K562 (cell line): ENCODE measurements around the gene DVL2. TPM values are rescaled to one million over a fixed set of nuclear protein-coding genes. Genes with fewer than 3 reads are reported as not detected.

Source experiments
- ATAC-seq: fragments of 200-7000 bp; cut with Tn5 transposase; 3 replicates; pipeline ENCODE4 v1.9.1; 2020; ENCODE audit warnings: moderate library complexity
- BruUV-seq: library from RNA; stranded (reverse); fragments of 400-500 nt; replicated peaks from 2 replicates; lab custom pipeline; 2021; lab: Mats Ljungman, UMichigan
- CTCF ChIA-PET: fragments of 300-600 bp; formaldehyde crosslinking; extraction: SDS; loops from one replicate; lab custom pipeline; 2021; ENCODE audit warnings: low intra/inter-chr PET ratio; lab: Yijun Ruan, JAX
- POLR2A ChIA-PET: fragments of 300-600, 350-650 bp; sonication (Branson Sonifier 250); formaldehyde crosslinking; extraction: SDS; loops from one replicate; lab custom pipeline; 2021; ENCODE audit warnings: antibody characterized with exemption, inconsistent platforms; lab: Yijun Ruan, JAX
- DNase-seq, 4 experiments: peaks; one replicate each; pipeline versions ENCODE4 v3.0.0 to v3.0.0-alpha.2; 2011 to 2018; ENCODE audit warnings: low spot score in 3 of 4, mixed read lengths in 3 of 4; ENCODE audit errors: extremely low read depth in 1 of 4
- FAIRE-seq: peaks from 2 replicates; lab custom pipeline; 2011; peaks lifted over from hg19 to GRCh38; lab: Jason Lieb, UNC
- H2AFZ ChIP-seq: 2 replicates; pipeline ENCODE4 v1.6.0; 2011; ENCODE audit warnings: low read depth, low read length, control low read depth, inconsistent platforms
- H3K27ac ChIP-seq: fragments of 200-600 bp; 3 replicates; pipeline ENCODE4 v1.8.0; 2011; ENCODE audit warnings: low read depth, mild to moderate bottlenecking, control low read depth, inconsistent platforms, low read length, moderate library complexity, mixed read lengths; ENCODE audit errors: extremely low read depth
- H3K27me3 ChIP-seq, 2 experiments: fragments of 300-600 bp in 1 of 2; 2 replicates in 1 of 2; 3 replicates in 1 of 2; pipeline versions ENCODE4 v1.6.0 to v1.8.0; 2011; ENCODE audit warnings: inconsistent platforms in 2 of 2, low read length in 2 of 2, mild to moderate bottlenecking in 1 of 2, mixed read lengths in 1 of 2, moderate library complexity in 1 of 2; ENCODE audit not compliant: control insufficient read depth in 2 of 2, insufficient read depth in 2 of 2
- H3K36me3 ChIP-seq: fragments of 300-600 bp; 3 replicates; pipeline ENCODE4 v1.8.0; 2011; ENCODE audit warnings: mild to moderate bottlenecking, low read length, inconsistent platforms; ENCODE audit not compliant: control insufficient read depth, insufficient read depth
- H3K4me1 ChIP-seq, 2 experiments: fragments of 200-600 bp in 1 of 2; replicated peaks in 1 of 2; 2 replicates in 1 of 2; 3 replicates in 1 of 2; pipeline versions ENCODE4 v1.5.1 to v1.8.0; 2011; ENCODE audit warnings: inconsistent platforms in 2 of 2, low read length in 2 of 2, mild to moderate bottlenecking in 1 of 2, mixed read lengths in 1 of 2, moderate library complexity in 1 of 2; ENCODE audit not compliant: control insufficient read depth in 2 of 2, insufficient read depth in 2 of 2
- H3K4me2 ChIP-seq: 2 replicates; pipeline ENCODE4 v1.6.1; 2011; ENCODE audit warnings: low read length, control low read depth, inconsistent platforms, mixed read lengths; ENCODE audit not compliant: insufficient read depth
- H3K4me3 ChIP-seq: fragments of 200-600 bp; sonication (generic), shearing (Covaris generic); 2 replicates; pipeline ENCODE4 v1.5.1; 2016; ENCODE audit warnings: control low read depth, inconsistent platforms
- H3K79me2 ChIP-seq: fragments of 200-600 bp; 3 replicates; pipeline ENCODE4 v1.8.0; 2011; ENCODE audit warnings: low read length, inconsistent platforms; ENCODE audit not compliant: control insufficient read depth, insufficient read depth
- H3K9ac ChIP-seq, 2 experiments: 2 replicates each; pipeline versions ENCODE4 v1.6.0 to v1.6.1; 2011; ENCODE audit warnings: low read depth in 2 of 2, low read length in 2 of 2, control low read depth in 1 of 2, inconsistent platforms in 1 of 2, mild to moderate bottlenecking in 1 of 2, mixed read lengths in 1 of 2; ENCODE audit not compliant: insufficient read depth in 1 of 2
- H3K9me1 ChIP-seq: one replicate; pipeline ENCODE4 v1.6.0; 2011; ENCODE audit warnings: inconsistent platforms, mild to moderate bottlenecking, low read length, moderate library complexity; ENCODE audit not compliant: control insufficient read depth, insufficient read depth
- H3K9me3 ChIP-seq: replicated peaks from 2 replicates; pipeline ENCODE4 v1.5.1; 2011; ENCODE audit warnings: low read depth, low read length, inconsistent platforms; ENCODE audit not compliant: control insufficient read depth, insufficient read depth
- H4K20me1 ChIP-seq: replicated peaks from 2 replicates; pipeline ENCODE4 v1.6.1; 2011; ENCODE audit warnings: low read length, inconsistent platforms, mixed read lengths; ENCODE audit not compliant: control insufficient read depth, insufficient read depth
- CTBP1 ChIP-seq: fragments of 450-650 bp; IDR thresholded peaks from 2 replicates; pipeline ENCODE4 v1.6.1; 2016; ENCODE audit warnings: borderline replicate concordance
- FUS ChIP-seq: fragments of 200-400 bp; formaldehyde crosslinking; optimal IDR thresholded peaks from 2 replicates; pipeline ENCODE3; 2017; ENCODE audit warnings: low read depth, low read length
- JUNB ChIP-seq: fragments of 450-650 bp; formaldehyde crosslinking; conservative IDR thresholded peaks from 2 replicates; pipeline ENCODE4 v1.4.0; 2020; ENCODE audit warnings: mild to moderate bottlenecking
- MAFK ChIP-seq: IDR thresholded peaks from 2 replicates; pipeline ENCODE4 v1.6.1; 2011; ENCODE audit warnings: low read length, improper control_type of control experiment
- MED1 ChIP-seq: sonication (generic); formaldehyde crosslinking; IDR thresholded peaks from 2 replicates; pipeline ENCODE4 v1.8.1; 2023; ENCODE audit warnings: missing genetic modification reagents, borderline replicate concordance
- ZNF12 ChIP-seq: sonication (generic); formaldehyde crosslinking; IDR thresholded peaks from 2 replicates; pipeline ENCODE4 v1.4.0; 2020; ENCODE audit warnings: mild to moderate bottlenecking, missing genetic modification reagents
- ZNF668 ChIP-seq: fragments of 250-450 bp; sonication (Bioruptor Pico); IDR thresholded peaks from 2 replicates; pipeline ENCODE4 v1.8.0; 2022; ENCODE audit warnings: mild to moderate bottlenecking, inconsistent platforms
- WGBS: fragments of 100-300 bp; shearing (Covaris generic); methylation state at CpG from one replicate; pipeline ENCODE4 v1.1.6; 2016; ENCODE audit warnings: low coverage, mixed read lengths; ENCODE audit not compliant: insufficient coverage; ENCODE audit errors: missing lambda C conversion rate; 5-methylcytosine and 5-hydroxymethylcytosine counted together
- in situ Hi-C: fragments of 300-500 bp; cut with MboI; formaldehyde crosslinking; loops from 4 replicates; pipeline ENCODE4 v1.15.0; 2018; ENCODE audit warnings: inconsistent platforms, mixed read lengths
- intact Hi-C: fragments of 100-400 bp; cut with micrococcal nuclease; formaldehyde crosslinking; loops from 2 replicates; pipeline ENCODE4 v1.14.2; 2022
- polyA plus RNA-seq, 8 experiments: library from polyadenylated mRNA; depleted of rRNA in 4 of 8; stranded (reverse) in 5 of 8; unstranded in 3 of 8; fragments of >200 nt; fragmentation: Nextera tagmentation in 2 of 8; fragmentation: Illumina TruSeq in 1 of 8; extraction: Ambion mirVana in 2 of 8; extraction: Trizol in 1 of 8; gene quantifications; 2 replicates each; pipeline versions ENCODE4 v1.2.1 to v1.2.3, GENCODE V29; 2011 to 2014; ENCODE audit warnings: inconsistent platforms in 1 of 8, missing spikeins in 1 of 8
- total RNA-seq, 7 experiments: library from RNA; depleted of rRNA in 6 of 7; stranded (reverse); fragments of >200 nt in 6 of 7; fragmentation: Illumina TruSeq in 2 of 7; extraction: Trizol in 2 of 7; gene quantifications; 2 replicates each; pipeline versions ENCODE4 v1.2.1 to v1.2.3, GENCODE V29; 2011 to 2021; ENCODE audit warnings: low replicate concordance in 1 of 7
- TF ChIP-seq, protein P1 (sequence below), 2 experiments: fragments of 450-650 bp; IDR thresholded peaks; 2 replicates each; pipeline ENCODE4 v1.6.1; 2016

Gene DVL2
- total and polyA plus RNA-seq, 9 of the 15 experiments (the other 6 are each of a cell fraction or from before 2014, with no cell fraction given), result 1.3 to 49.5 (median 24.3) TPM

- H3K4me1 ChIP-seq, result no peaks in the 10 kb centered on the region; a peak in 1 of 5 replicates
- in situ Hi-C loops (no loop called here), intact Hi-C loops (no loop called here)
- no peak for TF ChIP-seq ZNF668
- TF ChIP-seq CTBP1, result no peak
- no peak for TF ChIP-seq MAFK
- no peak for TF ChIP-seq FUS
- TF ChIP-seq, protein P1, sequence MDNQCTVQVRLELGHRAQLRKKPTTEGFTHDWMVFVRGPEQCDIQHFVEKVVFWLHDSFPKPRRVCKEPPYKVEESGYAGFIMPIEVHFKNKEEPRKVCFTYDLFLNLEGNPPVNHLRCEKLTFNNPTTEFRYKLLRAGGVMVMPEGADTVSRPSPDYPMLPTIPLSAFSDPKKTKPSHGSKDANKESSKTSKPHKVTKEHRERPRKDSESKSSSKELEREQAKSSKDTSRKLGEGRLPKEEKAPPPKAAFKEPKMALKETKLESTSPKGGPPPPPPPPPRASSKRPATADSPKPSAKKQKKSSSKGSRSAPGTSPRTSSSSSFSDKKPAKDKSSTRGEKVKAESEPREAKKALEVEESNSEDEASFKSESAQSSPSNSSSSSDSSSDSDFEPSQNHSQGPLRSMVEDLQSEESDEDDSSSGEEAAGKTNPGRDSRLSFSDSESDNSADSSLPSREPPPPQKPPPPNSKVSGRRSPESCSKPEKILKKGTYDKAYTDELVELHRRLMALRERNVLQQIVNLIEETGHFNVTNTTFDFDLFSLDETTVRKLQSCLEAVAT (IDR thresholded peaks at IDR 0.05), result no peak
- no peak for TF ChIP-seq MED1
- no peak for TF ChIP-seq JUNB (CRISPR knock-in tag)
- no peak for TF ChIP-seq ZNF12
- FAIRE-seq, result no peak
- H3K4me2 ChIP-seq, result no peak overlapping the region
- H4K20me1 ChIP-seq, result no peaks in the 10 kb centered on the region
- no peaks in the 10 kb centered on the region for H3K79me2 ChIP-seq
- 54% methylated on average over 7 of the region's 7 CpGs for WGBS
- no peaks in the 10 kb centered on the region for H3K36me3 ChIP-seq
- no peak overlapping the region for H2AFZ ChIP-seq
- CTCF ChIA-PET, result interaction anchor here (0.6 kb wide), 1 partner anchor 50 kb away, joined by 3 read pairs; no protein-coding TSS in a partner anchor
- no peaks in the 10 kb centered on the region for H3K27me3 ChIP-seq
- no peak for ATAC-seq
- H3K27ac ChIP-seq, result no peak overlapping the region
- BruUV-seq, result no TSS peak
- POLR2A ChIA-PET, result interaction anchor here (0.6 kb wide), 1 partner anchor 185 kb away, joined by 3 read pairs; no protein-coding TSS in a partner anchor
- no peak overlapping the region for H3K9ac ChIP-seq
- no peak for DNase-seq
- no peaks in the 10 kb centered on the region for H3K9me1 ChIP-seq
- no peak overlapping the region for H3K4me3 ChIP-seq
- no peaks in the 10 kb centered on the region for H3K9me3 ChIP-seq
These were observed 50.8 kb downstream of the DVL2 start for GRCh38 chr17:7183433-7184090.
